Activated CD8-positive, alpha-beta memory T cell treated with anti-CD3 and anti-CD28 coated beads for 48 hours (primary cell): ENCODE measurements around the gene MED19.
"Not testable (repeated sequence)": the region's sequence is repeated elsewhere in the genome, so short reads cannot be mapped to it uniquely, and the experiment has no call there.

Source experiments
- DNase-seq, 3 experiments: peaks; one replicate each; pipeline ENCODE4 v3.0.0-alpha.2; 2020; ENCODE audit warnings: low read depth in 2 of 3, low spot score in 2 of 3

The MED19 gene

DNA sequence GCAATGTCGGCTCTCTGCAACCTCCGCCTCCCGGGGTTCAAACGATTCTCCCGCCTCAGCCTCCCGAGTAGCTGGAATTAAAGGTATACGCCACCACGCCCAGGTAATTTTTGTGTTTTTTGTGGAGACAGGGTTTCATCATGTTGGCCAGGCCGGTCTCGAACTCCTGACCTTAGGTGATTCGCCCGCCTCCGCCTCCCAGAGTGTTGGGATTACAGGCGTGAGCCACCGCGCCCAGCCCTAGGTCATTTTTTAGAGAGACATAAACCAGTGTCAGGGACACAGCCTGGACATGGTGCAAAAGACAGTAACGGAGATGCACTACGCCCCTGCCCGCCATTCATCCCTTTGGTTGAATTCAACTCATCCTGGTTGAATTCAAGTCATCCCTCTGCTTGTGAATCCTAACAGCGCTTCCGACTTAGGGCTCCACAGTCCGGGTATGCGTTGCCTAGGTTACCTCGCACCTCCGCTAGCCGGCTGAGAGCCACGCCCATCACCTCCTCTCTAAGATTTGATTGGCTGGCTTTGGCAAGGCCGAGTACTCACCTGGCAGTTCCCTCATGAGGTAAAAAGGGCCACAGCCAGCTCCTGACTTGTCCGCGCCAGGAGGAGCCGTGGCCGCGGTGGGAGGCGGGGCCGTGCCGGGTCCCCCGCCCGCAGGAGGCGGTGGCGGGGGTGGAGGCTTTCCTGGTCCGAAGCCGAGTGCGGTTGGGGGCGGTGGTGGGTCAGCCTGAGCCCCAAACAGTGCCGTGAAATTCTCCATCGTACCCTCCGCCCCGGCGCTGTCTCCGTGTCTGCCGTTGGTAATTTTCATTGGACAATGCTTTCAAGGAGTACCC, at the start of gene MED19:
MED19 (minus strand) TSS at position 802 of the 842 bp plus-strand sequence; CDS start at position 766, 36 bp downstream.
- DNase-seq: peak; percentile 36 to 57 (median 44)

GRCh38 chr11:57758174-57758573, 46.2 kb upstream of the MED19 start:
- DNase-seq: no peak

DNA sequence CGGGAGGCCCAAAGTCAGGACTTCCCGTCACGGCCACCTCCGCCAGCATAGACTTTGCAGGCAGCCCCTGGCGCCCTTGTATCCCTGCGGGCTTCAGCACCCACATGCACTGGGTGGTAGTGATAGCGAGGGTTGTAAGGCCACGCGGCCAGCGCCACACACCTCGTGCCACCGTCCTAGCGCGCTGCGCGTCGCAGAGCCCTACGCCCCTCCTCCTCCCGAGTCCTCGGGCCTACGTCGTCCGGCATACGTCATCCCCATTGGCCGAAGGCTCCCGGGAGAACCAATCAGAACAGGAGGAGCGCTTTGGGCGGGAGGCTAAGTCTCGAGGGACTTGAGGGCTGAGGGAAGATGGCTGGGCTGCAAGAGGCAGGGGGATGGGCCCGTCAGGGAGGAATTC, 40.9 kb upstream of the MED19 start:
- no peak for DNase-seq

DNA sequence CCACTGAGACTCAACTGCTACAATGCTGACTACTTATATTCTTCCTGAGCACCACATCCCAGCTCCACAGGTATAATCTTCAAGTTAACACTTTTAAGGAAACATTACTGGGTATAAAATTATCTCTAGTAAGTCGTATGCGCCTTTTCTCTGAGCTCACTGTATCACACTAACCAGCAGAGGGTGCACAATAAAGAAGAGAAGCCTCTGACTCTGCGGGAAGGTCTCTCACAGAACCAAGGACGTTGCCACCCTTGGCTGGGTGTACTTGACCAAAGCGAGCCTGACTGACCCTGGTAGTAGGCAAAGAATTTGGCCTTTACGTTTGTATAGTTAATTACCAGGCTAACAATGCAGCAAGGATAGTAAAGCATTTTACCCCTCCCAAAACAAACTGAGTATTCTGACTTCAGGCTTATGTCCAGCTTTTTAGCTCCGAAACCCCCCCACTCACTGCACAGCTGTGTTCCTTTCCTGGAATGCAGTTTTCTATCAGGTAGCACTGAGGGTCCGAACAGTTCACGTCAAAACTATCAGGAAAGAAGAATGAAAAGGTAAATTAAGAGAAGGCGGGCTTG, 39.8 kb upstream of the MED19 start, which contains the start of gene BTBD18:
BTBD18 (minus strand) TSS at position 144 of the 578 bp plus-strand sequence. CDS start 631 bp downstream, outside the sequence.
- DNase-seq: no peak

- no peak for DNase-seq
Observed at GRCh38 chr11:57751176-57751575, 39.2 kb upstream of the MED19 start.

- no peak for DNase-seq
Observed at GRCh38 chr11:57746920-57747319, 34.9 kb upstream of the MED19 start.

DNA sequence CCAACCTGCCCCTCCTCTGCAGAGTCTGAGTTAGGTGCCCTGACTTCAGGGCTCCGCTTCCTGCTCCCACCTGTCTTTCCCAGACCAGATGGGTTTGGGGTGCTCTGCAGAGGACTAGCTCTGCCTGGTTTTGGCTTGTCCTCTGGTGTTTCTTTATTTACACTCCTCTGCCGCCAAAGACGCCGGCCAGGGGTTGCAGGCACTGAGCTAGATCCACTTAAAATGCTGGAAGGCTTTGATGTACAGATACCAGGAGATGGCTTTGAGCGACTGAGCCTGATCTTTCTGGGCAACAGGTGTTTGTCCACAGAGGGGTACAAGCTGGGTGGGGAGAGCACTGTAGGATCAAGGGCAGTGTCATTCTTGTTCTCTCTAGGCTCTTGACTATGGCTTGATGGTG, 33.2 kb upstream of the MED19 start:
- DNase-seq: no peak

DNA sequence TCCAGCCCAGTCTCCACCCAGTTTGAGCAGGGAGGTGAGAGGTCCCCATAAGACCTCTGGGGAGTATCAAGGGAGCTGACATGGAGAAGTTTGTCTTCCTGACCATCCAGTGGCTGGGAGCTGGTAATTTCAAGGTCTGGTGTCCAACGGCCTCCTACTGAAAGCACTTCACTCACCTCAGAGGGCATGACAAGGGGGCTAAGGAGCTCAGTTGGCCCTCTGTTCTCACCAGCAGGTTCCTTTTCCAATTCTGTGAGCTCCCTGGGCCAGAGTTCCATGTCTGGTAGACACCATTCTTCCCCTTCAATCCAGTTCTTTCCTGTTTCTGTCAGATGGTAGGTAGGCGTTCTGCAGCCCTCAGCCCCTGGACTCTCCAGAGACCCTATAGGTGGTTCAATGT, 32.3 kb upstream of the MED19 start:
- no peak for DNase-seq

GRCh38 chr11:57742087-57742452, 30.1 kb upstream of the MED19 start:
- peak in 1 of 3 experiments; percentile 4 for DNase-seq

DNA sequence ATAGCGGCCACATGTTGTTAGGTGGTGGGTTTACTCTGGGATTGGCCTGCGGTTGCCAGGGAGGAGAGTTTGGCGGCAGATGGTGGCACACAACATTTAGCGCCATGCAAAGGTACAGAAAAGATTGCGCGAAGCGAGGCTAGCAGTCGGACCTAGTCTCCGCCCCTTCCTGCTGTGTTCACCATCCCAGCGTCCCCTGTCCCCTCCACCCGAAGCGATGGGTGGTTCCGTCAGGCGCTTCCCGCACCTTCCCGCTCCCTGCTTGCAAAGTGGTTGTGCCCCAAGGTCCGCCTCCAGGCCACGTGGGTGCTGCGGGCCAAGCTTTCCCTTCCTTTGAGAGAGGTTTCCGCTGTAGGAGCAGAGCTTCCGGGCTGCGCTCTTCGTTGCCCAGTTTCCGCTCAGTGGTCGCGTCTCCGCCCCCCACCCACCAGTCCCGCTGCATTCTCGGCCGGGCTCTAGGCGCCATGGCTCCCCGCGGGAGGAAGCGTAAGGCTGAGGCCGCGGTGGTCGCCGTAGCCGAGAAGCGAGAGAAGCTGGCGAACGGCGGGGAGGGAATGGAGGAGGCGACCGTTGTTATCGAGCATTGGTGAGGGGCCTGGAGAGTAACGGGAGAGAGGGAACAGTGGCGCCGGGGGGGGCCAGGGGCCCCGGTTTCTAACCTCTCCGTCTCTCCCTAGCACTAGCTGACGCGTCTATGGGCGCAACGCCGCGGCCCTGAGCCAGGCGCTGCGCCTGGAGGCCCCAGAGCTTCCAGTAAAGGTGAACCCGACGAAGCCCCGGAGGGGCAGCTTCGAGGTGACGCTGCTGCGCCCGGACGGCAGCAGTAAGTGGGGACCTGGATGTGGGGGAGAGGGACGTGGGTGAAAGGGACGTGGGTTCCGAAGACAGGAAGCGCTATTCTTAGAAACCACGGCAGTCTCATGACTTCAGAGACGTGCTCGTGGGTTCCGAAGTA, 29.4 kb upstream of the MED19 start, which contains the start of gene SELENOH:
SELENOH (plus strand) TSS at position 360 of the 955 bp plus-strand sequence; CDS start at position 465, 105 bp downstream.
- peak; percentile 80 to 93 (median 85) for DNase-seq

DNA sequence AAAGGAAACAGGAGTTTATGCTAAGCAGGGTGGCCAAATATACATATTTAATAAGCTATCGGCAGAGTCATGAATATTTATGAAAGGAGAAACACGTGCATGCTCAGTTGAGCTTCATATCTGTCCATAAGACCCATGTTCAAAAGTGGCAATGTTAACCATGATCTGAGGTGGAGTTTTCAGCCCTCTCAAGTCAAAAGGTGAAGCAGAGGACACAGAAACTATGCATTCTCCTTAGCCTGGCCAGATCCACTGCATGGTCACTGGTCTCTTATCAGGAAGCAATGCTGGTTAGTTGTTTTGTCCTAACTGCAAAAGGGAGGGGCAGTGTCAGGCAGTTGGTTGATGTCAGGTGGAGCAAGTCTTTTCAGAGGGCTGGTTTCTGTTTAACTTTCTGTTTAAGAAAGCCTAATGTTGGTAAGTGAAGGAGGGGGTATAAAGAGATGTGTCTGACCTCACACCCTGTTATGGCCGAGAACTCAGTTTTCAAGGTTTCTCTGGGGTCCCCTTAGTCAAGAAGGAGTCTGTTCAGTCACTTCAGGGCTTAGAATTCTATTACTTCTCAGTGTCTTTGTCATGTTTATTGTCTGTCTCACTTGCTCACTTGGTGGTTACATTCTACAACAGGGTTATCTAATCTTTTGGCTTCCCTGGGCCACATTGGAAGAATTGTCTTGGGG, 23.7 kb upstream of the MED19 start:
- no peak for DNase-seq

DNA sequence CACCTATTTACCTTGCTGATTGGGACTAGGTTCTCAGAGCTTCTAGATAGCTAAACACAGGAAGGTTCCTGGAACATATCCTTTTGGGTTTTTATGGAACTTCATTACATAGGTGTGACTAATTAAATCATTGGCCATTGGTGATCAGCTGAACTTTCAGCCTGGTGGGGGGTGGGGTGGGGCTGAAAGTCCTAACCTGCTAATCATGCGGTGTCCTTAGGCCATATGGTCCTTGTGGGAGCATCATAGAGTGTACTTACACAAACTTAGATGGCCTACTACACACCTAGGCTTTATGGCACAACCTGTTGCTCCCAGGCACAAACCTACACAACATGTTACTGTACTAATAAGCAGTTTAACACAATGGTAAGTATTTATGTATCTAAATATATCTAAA, 20.6 kb upstream of the MED19 start:
- DNase-seq: no peak

- no peak for DNase-seq
Observed at GRCh38 chr11:57729479-57729878, 17.5 kb upstream of the MED19 start.

DNA sequence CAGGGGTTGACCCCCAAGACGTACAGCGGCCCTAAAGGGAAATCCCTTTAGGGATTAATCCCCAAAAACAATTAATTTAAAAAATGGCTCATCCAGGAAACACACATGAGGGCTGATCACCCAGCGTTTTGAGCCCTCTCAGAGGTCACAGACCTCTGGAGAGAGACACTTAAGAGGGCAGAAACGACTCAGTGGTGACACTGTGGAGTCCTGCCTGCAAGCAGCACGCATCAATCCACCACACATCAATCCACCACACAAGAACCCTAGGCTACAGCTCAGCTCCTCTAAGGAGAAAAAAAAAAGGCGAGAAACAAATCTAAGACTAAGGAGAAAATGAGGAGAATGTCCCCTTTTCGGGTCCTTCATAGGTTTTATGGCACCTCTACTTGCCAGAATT, 16.8 kb upstream of the MED19 start:
- DNase-seq: no peak

GRCh38 chr11:57727185-57727584, 15.2 kb upstream of the MED19 start:
- no peak for DNase-seq

DNA sequence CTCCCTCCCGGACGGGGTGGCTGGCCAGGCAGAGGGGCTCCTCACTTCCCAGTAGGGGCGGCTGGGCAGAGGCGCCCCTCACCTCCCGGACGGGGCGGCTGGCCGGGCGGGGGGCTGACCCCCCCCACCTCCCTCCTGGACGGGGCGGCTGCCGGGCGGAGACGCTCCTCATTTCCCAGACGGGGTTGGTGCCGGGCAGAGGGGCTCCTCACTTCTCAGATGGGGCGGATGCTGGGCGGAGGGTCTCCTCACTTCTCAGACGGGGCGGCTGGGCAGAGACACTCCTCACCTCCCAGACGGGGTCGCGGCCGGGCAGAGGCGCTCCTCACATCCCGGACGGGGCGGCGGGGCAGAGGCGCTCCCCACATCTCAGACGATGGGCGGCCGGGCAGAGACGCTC, 4.7 kb upstream of the MED19 start:
- DNase-seq: not testable (repeated sequence)

GRCh38 chr11:57713835-57714234, 1.8 kb upstream of the MED19 start:
- DNase-seq: no peak

GRCh38 chr11:57712256-57713150, 488 bp upstream of the MED19 start, which contains the start of gene TMX2:
TMX2 (plus strand) TSS chr11:57712593; CDS start chr11:57712619, 26 bp downstream.
- DNase-seq: peak; percentile 65 to 70 (median 70)

DNA sequence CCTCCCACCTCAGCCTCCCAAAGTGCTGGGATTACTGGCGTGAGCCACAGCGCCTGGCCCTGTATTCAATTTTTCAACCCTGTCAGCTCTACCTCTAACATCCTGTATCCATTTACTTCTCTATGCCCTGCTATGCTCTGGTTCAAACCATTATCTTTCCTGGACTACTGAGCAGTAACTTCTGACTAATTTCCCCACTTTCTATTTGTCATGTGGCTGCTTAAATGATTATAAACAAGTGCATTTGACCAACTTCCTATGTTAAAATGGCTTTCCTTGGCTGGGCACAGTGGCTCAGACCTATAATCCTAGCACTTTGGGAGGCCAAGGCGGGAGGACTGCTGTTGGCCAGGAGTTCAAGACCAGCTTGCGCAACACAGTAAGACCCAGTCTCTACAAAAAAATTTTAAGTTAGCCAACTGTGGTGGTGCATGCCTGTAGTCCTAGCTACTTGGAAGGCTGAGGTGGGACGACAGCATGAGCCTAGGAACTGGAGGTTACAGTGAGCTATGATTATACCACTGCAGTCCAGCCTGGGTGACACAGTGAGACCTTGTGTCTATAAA, 2.1 kb downstream of the MED19 start:
- no peak for DNase-seq
